Vagina (tissue), 2 donors: ENCODE data around the gene HDAC11. TPM values are rescaled to one million over a fixed set of nuclear protein-coding genes. Genes with fewer than 3 reads are reported as not detected.

Experiments
- DNase-seq, 2 donors: peaks; one replicate each; pipeline ENCODE4 v3.0.0-alpha.2; 2017; ENCODE audit errors: extremely low spot score in 2 of 2
- H3K27ac ChIP-seq: fragments of 200-600 bp; sonication (generic); one replicate; pipeline ENCODE4 v1.5.1; 2019
- H3K27me3 ChIP-seq: fragments of 200-600 bp; sonication (generic); one replicate; pipeline ENCODE4 v1.5.1; 2019
- H3K36me3 ChIP-seq, 2 donors: fragments of 200-600 bp; sonication (generic); one replicate each; pipeline ENCODE4 v1.5.1; 2017 to 2019
- H3K4me1 ChIP-seq: fragments of 200-600 bp; sonication (generic); one replicate; pipeline ENCODE4 v1.5.1; 2019
- H3K4me3 ChIP-seq, 2 donors: fragments of 200-600 bp; sonication (generic); 1 replicate in 1 of 2; 2 replicates in 1 of 2; pipeline ENCODE4 v1.5.1; 2016 to 2019
- H3K9me3 ChIP-seq: fragments of 200-600 bp; sonication (generic); one replicate; pipeline ENCODE4 v1.5.1; 2019
- POLR2A ChIP-seq, 2 donors: fragments of 450-650 bp; IDR thresholded peaks; one replicate each; pipeline ENCODE4 v1.6.1; 2017; ENCODE audit warnings: antibody characterized with exemption in 2 of 2, mild to moderate bottlenecking in 2 of 2, moderate library complexity in 2 of 2
- POLR2AphosphoS5 ChIP-seq, 2 donors: sonication (generic); formaldehyde crosslinking; IDR thresholded peaks; one replicate each; pipeline ENCODE4 v1.9.0; 2017; ENCODE audit warnings: antibody characterized with exemption in 2 of 2, mild to moderate bottlenecking in 2 of 2, low read depth in 1 of 2; ENCODE audit not compliant: insufficient read depth in 1 of 2
- intact Hi-C: fragments of 100-400 bp; cut with DNase I; formaldehyde crosslinking; loops from one replicate; pipeline ENCODE4 v1.15.1; 2023
- total RNA-seq: library from RNA; depleted of rRNA; stranded (reverse); fragments of >200 nt; gene quantifications from one replicate; pipeline ENCODE4 v1.2.3, GENCODE V29; 2016
- TF ChIP-seq, protein P1 (sequence below), 3 experiments: fragments of 450-650 bp in 2 of 3; fragments of 200-600 bp in 1 of 3; sonication (generic) in 1 of 3; IDR thresholded peaks; one replicate each; pipeline ENCODE4 v1.5.1; 2017 to 2019; ENCODE audit warnings: antibody characterized with exemption in 3 of 3, mild to moderate bottlenecking in 2 of 3, moderate library complexity in 2 of 3

Gene HDAC11
- total RNA-seq, 1 donor from 2014 or later: 12.0 TPM

DNA sequence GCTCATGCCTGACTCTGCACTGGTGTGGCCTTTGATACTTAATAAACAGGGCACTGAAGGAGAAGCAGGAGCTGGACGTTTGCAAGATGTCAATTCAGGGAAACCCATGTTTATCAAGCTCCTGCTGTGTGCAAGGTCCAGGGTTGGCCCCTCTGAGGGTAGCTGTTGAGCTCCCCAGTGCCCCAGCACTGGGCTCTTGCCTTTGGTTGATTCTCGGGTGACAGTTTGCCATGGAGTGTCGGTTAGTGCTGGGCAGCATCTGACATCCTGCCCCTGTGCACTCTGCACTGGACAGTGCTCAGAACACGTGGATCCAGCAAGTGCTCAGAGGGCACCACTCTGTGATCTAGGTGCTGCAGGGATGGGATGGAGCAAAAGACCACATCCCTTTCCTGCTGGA lies 7.3 kb downstream of the HDAC11 start:
- no peak overlapping the region for H3K27ac ChIP-seq
- no peaks in the 10 kb centered on the region for H3K9me3 ChIP-seq
- H3K36me3 ChIP-seq: peaks cover 0 to 17% of the 10 kb centered on the region in 2 donors
- peaks cover 33% of the 10 kb centered on the region for H3K4me1 ChIP-seq
- DNase-seq: no peak
- intact Hi-C loops: no loop called here
- H3K27me3 ChIP-seq: no peaks in the 10 kb centered on the region
- no peak overlapping the region for H3K4me3 ChIP-seq
- TF ChIP-seq POLR2A (IDR thresholded peaks at IDR 0.05) (no peak), POLR2AphosphoS5 (IDR thresholded peaks at IDR 0.05; ENCODE audit: insufficient read depth in 1 of 2, low read depth in 1 of 2) (no peak)
- TF ChIP-seq, protein P1, sequence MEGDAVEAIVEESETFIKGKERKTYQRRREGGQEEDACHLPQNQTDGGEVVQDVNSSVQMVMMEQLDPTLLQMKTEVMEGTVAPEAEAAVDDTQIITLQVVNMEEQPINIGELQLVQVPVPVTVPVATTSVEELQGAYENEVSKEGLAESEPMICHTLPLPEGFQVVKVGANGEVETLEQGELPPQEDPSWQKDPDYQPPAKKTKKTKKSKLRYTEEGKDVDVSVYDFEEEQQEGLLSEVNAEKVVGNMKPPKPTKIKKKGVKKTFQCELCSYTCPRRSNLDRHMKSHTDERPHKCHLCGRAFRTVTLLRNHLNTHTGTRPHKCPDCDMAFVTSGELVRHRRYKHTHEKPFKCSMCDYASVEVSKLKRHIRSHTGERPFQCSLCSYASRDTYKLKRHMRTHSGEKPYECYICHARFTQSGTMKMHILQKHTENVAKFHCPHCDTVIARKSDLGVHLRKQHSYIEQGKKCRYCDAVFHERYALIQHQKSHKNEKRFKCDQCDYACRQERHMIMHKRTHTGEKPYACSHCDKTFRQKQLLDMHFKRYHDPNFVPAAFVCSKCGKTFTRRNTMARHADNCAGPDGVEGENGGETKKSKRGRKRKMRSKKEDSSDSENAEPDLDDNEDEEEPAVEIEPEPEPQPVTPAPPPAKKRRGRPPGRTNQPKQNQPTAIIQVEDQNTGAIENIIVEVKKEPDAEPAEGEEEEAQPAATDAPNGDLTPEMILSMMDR (IDR thresholded peaks at IDR 0.05): no peak

DNA sequence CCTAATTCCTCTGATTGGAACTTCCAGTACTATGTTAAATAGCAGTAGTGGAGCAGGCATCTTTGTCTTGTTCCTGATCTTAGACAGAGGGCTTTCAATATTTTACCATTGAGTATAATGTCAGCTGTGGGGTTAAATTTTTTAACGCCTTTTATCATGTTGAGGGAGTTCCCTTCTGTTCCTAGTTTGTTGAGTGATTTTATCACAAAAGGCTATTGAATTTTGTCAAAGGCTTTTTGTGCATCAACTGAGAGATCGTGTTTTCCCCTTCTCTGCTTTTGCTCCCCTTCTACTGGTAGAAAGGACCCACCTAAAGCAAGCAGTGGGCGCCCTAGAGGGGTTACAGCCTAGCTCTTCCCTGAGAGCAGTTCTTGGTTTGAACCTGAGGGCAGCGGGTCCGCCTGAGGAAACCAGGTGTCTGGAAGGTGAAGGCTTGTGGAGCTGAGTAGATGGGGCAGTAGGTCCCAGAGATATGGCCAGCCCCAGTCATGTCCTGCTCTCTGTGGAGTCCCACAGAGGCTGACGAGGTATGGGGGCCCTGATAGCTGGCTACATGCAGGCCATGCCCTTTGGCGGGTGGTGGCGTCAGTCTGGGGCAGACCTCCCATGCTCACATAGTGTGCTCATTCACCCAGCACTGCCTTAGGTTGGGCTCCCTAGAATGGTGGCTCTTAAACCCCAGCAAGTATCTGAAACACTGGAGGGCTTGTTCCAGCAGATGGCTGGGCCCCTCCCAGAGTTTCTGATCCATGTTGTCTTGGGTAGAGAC lies 11.3 kb downstream of the HDAC11 start:
- Histone ChIP-seq H3K4me3 (no peak overlapping the region), H3K27ac (no peak overlapping the region), H3K9me3 (no peaks in the 10 kb centered on the region), H3K4me1 (peaks cover 1% of the 10 kb centered on the region), H3K36me3 (peaks cover 0 to 17% of the 10 kb centered on the region in 2 donors), H3K27me3 (no peaks in the 10 kb centered on the region)
- TF ChIP-seq, protein P1 (IDR thresholded peaks at IDR 0.05): no peak
- TF ChIP-seq POLR2AphosphoS5 (IDR thresholded peaks at IDR 0.05; ENCODE audit: insufficient read depth in 1 of 2, low read depth in 1 of 2) (no peak), POLR2A (IDR thresholded peaks at IDR 0.05) (no peak)
- intact Hi-C loops: no loop called here
- DNase-seq: no peak

DNA sequence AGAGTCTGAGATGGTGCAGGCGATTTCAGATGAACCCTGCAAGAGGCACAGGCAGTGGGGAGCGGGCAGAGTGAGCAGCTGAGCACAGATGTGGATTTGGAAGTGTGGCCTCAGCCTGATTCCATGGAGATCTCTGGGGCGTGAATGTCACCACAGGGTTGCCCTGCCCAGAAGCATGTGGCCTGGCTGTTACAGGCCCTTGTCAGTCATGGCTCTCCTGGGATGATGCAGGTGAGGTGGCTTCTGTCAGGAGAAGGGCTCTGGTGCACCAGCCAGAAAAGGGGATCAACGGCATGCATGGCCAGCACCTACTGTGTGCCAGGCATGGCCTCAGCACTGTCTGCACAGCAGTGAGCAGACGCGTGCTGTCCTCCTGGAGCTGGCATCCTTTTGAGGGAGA lies 11.9 kb downstream of the HDAC11 start:
- Histone ChIP-seq H3K4me1 (peaks cover 8% of the 10 kb centered on the region), H3K36me3 (peaks cover 0 to 17% of the 10 kb centered on the region in 2 donors), H3K27ac (no peak overlapping the region), H3K9me3 (no peaks in the 10 kb centered on the region), H3K4me3 (no peak overlapping the region), H3K27me3 (no peaks in the 10 kb centered on the region)
- intact Hi-C loops: no loop called here
- TF ChIP-seq POLR2A (IDR thresholded peaks at IDR 0.05): no peak
- TF ChIP-seq POLR2AphosphoS5 (IDR thresholded peaks at IDR 0.05; ENCODE audit: insufficient read depth in 1 of 2, low read depth in 1 of 2): no peak
- TF ChIP-seq, protein P1 (IDR thresholded peaks at IDR 0.05): no peak
- DNase-seq: no peak

DNA sequence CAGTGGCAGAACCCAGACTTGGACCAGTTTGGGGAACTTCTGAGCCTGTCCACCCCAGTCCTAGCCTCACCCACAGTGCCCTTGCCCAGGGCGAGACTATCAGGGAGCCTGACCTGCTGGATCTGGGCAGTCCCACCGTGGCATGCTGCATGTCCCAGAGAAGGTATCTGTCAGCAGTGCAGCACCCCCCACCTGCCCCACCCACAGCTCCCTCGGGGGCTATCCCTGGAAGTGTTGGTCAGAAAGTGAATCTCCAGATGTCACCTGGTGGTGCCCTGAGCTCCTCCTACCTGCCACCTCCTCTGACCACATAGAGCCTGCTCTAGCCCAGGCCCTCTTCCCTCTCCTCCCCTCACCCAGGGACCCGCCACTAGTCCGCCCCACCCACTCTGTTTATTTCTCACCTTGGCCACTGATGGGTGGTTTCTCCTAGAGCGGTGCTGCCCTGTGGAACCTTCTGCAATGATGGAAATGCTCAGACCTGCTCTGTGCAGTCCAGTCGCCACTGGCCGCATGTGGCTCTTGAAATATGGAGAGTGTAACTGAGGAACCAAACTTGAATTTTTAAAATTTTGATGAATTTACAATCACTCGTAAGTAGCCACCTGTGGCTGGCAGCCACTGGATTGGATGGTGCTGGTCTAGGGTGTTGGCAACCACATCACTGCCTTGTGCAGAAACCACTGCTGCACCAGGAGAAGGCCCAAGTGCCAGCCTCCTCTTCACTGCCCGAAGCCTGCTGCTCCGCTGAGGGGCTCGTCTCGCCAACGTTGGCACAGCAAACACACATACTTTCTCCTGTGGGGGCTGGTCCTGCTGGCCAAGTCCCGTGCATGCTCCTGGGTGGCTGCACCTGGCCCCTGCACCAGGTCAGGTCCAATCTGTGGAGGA lies 13.1 kb downstream of the HDAC11 start:
- DNase-seq: no peak
- no peak for TF ChIP-seq POLR2A (IDR thresholded peaks at IDR 0.05)
- TF ChIP-seq, protein P1 (IDR thresholded peaks at IDR 0.05): no peak
- Histone ChIP-seq H3K27ac (no peak overlapping the region), H3K4me1 (peaks cover 8% of the 10 kb centered on the region), H3K9me3 (no peaks in the 10 kb centered on the region), H3K4me3 (no peak overlapping the region), H3K36me3 (peaks cover 0 to 17% of the 10 kb centered on the region in 2 donors), H3K27me3 (no peaks in the 10 kb centered on the region)
- intact Hi-C loops: no loop called here
